Testis (tissue), 3 donors: Measurements from ENCODE around the gene REC8. TPM values are rescaled to one million over a fixed set of nuclear protein-coding genes. Genes with fewer than 3 reads are reported as not detected.

Source experiments
- DNase-seq: peaks from one replicate; pipeline ENCODE4 v3.0.0-alpha.2; 2019
- H3K27ac ChIP-seq, 2 donors: fragments of 200-600 bp; sonication (generic); one replicate each; pipeline ENCODE4 v1.5.1; 2019
- H3K27me3 ChIP-seq: fragments of 200-600 bp; sonication (generic); one replicate; pipeline ENCODE4 v1.5.1; 2019
- H3K36me3 ChIP-seq: fragments of 200-600 bp; sonication (generic); one replicate; pipeline ENCODE4 v1.5.1; 2017; ENCODE audit warnings: low read depth; ENCODE audit errors: missing control alignments
- H3K4me1 ChIP-seq: fragments of 200-600 bp; sonication (generic); one replicate; pipeline ENCODE4 v1.5.1; 2019
- H3K4me3 ChIP-seq, 2 donors: fragments of 200-600 bp; sonication (generic); one replicate each; pipeline ENCODE4 v1.5.1; 2017 to 2019
- H3K9me3 ChIP-seq: fragments of 200-600 bp; sonication (generic); one replicate; pipeline ENCODE4 v1.5.1; 2017
- CTCF ChIP-seq, 3 experiments: fragments of 450-650 bp in 2 of 3; fragments of 200-600 bp in 1 of 3; sonication (generic) in 1 of 3; IDR thresholded peaks; one replicate each; pipeline ENCODE4 v1.5.1; 2016 to 2019; ENCODE audit warnings: antibody characterized with exemption in 3 of 3, mild to moderate bottlenecking in 2 of 3, moderate library complexity in 1 of 3
- POLR2A ChIP-seq: fragments of 450-650 bp; IDR thresholded peaks from one replicate; pipeline ENCODE4 v1.6.1; 2017; ENCODE audit warnings: antibody characterized with exemption, mild to moderate bottlenecking, moderate library complexity
- WGBS, 2 donors: methylation state at CpG; one replicate each; pipeline ENCODE4 v1.1.5; 2018; 5-methylcytosine and 5-hydroxymethylcytosine counted together
- intact Hi-C: fragments of 100-400 bp; cut with DNase I; formaldehyde crosslinking; loops from one replicate; pipeline ENCODE4 v1.15.1; 2023; ENCODE audit warnings: low total_unique reads
- polyA plus RNA-seq: library from polyadenylated mRNA; stranded (reverse); fragments of 350-450 nt; fragmentation: Illumina TruSeq; extraction: RNeasy Lipid Tissue Mini Kit (QIAGEN cat#74804); gene quantifications from one replicate; pipeline ENCODE4 v1.2.3, GENCODE V29; 2014; ENCODE audit warnings: low read depth, low replicate concordance; ENCODE audit not compliant: insufficient read depth
- total RNA-seq, 2 donors: library from RNA; depleted of rRNA; stranded (reverse); fragments of >200 nt; gene quantifications; one replicate each; pipeline ENCODE4 v1.2.3, GENCODE V29; 2016

Gene REC8
- total and polyA plus RNA-seq, 3 donors from 2014 or later, result 27.7 to 58.8 (median 55.9) TPM

GRCh38 chr14:24204163-24205146 is 32.6 kb downstream of the REC8 start:
- 88 to 93% methylated on average over 7 of the region's 7 CpGs for WGBS, 2 donors
- no peaks in the 10 kb centered on the region for H3K4me1 ChIP-seq
- no peak for DNase-seq
- H3K27me3 ChIP-seq, result no peaks in the 10 kb centered on the region
- no peak overlapping the region for H3K4me3 ChIP-seq
- intact Hi-C loops, result no loop called here
- H3K9me3 ChIP-seq, result no peaks in the 10 kb centered on the region
- no peaks in the 10 kb centered on the region for H3K36me3 ChIP-seq
- no peak for TF ChIP-seq POLR2A
- no peak for TF ChIP-seq CTCF (IDR thresholded peaks at IDR 0.05)
- H3K27ac ChIP-seq, result no peak overlapping the region

- 92 to 94% methylated on average over 11 of the region's 11 CpGs for WGBS, 2 donors
- H3K27ac ChIP-seq, result no peak overlapping the region
- no peaks in the 10 kb centered on the region for H3K4me1 ChIP-seq
- H3K27me3 ChIP-seq, result no peaks in the 10 kb centered on the region
- TF ChIP-seq CTCF (IDR thresholded peaks at IDR 0.05), result no peak
- TF ChIP-seq POLR2A, result no peak
- intact Hi-C loops, result no loop called here
- H3K36me3 ChIP-seq, result no peaks in the 10 kb centered on the region
- H3K9me3 ChIP-seq, result no peaks in the 10 kb centered on the region
- no peak for DNase-seq
- H3K4me3 ChIP-seq, result no peak overlapping the region
Measured at GRCh38 chr14:24206260-24207103, 34.6 kb downstream of the REC8 start.

- H3K4me3 ChIP-seq, result no peak overlapping the region
- no peak overlapping the region for H3K27ac ChIP-seq
- WGBS, 2 donors, result 96 to 100% methylated on average over 4 to 5 of the region's 5 CpGs
- no peaks in the 10 kb centered on the region for H3K27me3 ChIP-seq
- H3K4me1 ChIP-seq, result no peaks in the 10 kb centered on the region
- H3K9me3 ChIP-seq, result no peaks in the 10 kb centered on the region
- intact Hi-C loops, result no loop called here
- DNase-seq, result no peak
- H3K36me3 ChIP-seq, result no peaks in the 10 kb centered on the region
- TF ChIP-seq CTCF (IDR thresholded peaks at IDR 0.05) (no peak), POLR2A (no peak)
Measured at GRCh38 chr14:24207104-24207551, 35.2 kb downstream of the REC8 start.

- H3K36me3 ChIP-seq, result no peaks in the 10 kb centered on the region
- intact Hi-C loops, result no loop called here
- WGBS, 2 donors, result 100% methylated on average over 2 of the region's 2 CpGs
- H3K4me3 ChIP-seq, result no peak overlapping the region
- no peaks in the 10 kb centered on the region for H3K9me3 ChIP-seq
- no peaks in the 10 kb centered on the region for H3K27me3 ChIP-seq
- no peaks in the 10 kb centered on the region for H3K4me1 ChIP-seq
- DNase-seq, result no peak
- TF ChIP-seq POLR2A (no peak), CTCF (IDR thresholded peaks at IDR 0.05) (no peak)
- no peak overlapping the region for H3K27ac ChIP-seq
Measured at GRCh38 chr14:24207625-24208024, 35.7 kb downstream of the REC8 start.
